B cell (primary cell): Measurements from ENCODE around the gene PARP16.

ENCODE experiments used
- EZH2 ChIP-seq: IDR thresholded peaks from 2 replicates; pipeline ENCODE4 v1.6.1; 2012; ENCODE audit warnings: borderline replicate concordance, low read depth, mild to moderate bottlenecking, moderate library complexity, low read length; ENCODE audit not compliant: insufficient read depth, poor library complexity, severe bottlenecking
- TF ChIP-seq, protein P1 (sequence below): fragments of 200-600 bp; IDR thresholded peaks from one replicate; pipeline ENCODE4 v1.8.0; 2022; ENCODE audit warnings: antibody characterized with exemption, mild to moderate bottlenecking

DNA sequence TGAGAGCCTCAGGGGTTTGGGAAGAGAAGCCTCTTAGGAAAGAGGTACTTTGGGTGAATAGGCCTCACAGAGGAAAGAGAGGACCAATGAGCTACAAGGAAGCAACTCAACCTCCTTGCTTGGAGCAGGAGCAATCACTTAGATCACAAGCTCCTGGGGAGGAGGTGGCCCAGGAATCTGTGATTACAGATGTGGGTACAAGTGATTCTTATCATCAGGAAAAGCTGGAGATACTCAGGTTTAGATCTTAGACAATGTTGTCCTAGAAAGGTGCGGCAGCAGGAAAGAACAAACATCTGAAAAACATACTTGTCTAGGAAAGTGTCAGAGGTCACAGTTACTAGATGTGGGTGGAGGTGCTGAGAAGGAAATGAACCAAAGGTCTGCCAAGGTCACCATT is 8.2 kb downstream of the PARP16 start:
- TF ChIP-seq, protein P1, sequence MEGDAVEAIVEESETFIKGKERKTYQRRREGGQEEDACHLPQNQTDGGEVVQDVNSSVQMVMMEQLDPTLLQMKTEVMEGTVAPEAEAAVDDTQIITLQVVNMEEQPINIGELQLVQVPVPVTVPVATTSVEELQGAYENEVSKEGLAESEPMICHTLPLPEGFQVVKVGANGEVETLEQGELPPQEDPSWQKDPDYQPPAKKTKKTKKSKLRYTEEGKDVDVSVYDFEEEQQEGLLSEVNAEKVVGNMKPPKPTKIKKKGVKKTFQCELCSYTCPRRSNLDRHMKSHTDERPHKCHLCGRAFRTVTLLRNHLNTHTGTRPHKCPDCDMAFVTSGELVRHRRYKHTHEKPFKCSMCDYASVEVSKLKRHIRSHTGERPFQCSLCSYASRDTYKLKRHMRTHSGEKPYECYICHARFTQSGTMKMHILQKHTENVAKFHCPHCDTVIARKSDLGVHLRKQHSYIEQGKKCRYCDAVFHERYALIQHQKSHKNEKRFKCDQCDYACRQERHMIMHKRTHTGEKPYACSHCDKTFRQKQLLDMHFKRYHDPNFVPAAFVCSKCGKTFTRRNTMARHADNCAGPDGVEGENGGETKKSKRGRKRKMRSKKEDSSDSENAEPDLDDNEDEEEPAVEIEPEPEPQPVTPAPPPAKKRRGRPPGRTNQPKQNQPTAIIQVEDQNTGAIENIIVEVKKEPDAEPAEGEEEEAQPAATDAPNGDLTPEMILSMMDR: no peak
- TF ChIP-seq EZH2: no peak
